ENCODE measurements around the gene P2RX1.

Gene P2RX1

DNA sequence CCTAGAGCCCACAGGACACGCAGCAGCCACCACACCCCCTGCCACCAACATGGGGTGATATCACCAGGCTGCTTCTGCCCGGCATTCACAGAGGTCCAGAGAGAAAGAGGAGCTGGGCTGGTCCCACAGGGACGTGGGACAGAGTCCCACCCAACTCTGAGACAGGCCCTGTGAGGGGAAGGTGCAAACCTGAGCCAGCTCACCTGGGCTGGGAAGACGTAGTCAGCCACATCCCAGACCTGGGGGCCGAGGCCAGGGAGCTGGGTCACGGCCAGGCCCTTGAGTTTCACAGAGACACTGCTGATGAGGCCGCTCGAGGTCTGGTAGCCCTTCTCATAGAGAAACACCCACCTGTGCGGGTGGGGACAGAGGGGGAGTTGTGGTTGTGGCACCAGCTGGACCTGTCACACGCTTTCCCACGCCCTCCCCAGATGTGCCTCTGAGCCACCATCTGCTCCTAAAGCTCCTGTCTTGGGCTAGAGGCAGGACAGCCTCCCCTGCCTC is 11.2 kb downstream of the P2RX1 start:
- no peak for DNase-seq (ENCODE audit: low spot score)

DNA sequence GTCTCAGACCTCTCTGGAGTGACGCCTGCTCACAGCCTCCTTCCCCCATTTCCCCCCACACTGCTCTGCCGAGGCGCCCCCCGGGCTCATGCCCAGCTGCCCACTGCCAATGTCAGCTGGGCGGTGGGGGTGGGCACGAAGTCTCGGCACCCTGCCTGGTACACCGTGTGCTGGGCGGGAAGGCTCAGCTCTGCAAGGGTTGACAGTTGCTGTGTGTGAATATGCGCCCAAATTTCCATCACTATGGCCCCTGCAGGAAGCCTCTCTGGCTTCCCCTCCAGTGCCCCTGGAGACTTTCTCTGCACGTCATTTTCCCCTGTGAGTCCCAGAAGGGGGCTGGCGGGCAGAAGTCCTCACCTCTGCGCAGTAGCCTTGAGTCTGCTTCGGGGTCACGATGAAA is 11.8 kb downstream of the P2RX1 start:
- no peak for DNase-seq (ENCODE audit: low spot score)

- no peak for DNase-seq (ENCODE audit: low spot score)
Measured at GRCh38 chr17:3903881-3904290, 12.4 kb downstream of the P2RX1 start.

GRCh38 chr17:3903051-3903825 is 13.0 kb downstream of the P2RX1 start:
- DNase-seq (ENCODE audit: low spot score), result no peak

GRCh38 chr17:3900646-3901045 is 15.6 kb downstream of the P2RX1 start:
- no peak for DNase-seq (ENCODE audit: low spot score)

- no peak for DNase-seq (ENCODE audit: low spot score)
Measured at GRCh38 chr17:3897731-3898130, 18.5 kb downstream of the P2RX1 start.

DNA sequence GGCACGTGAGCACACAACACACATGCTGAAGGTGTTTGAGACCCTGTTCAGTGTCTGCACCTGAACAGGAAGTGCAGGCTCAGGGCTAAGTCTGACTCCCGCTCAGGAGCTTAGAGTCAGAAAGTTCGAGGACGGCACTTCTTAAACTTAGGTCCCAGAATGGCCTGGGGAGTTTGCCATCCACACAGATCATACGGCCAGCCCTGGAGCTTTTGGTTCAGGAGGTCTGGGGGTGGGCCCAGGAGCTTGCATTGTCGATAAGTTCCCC is 19.4 kb downstream of the P2RX1 start:
- no peak for DNase-seq (ENCODE audit: low spot score)

GRCh38 chr17:3896108-3896967 is 19.9 kb downstream of the P2RX1 start:
- no peak for DNase-seq (ENCODE audit: low spot score)

- no peak for DNase-seq (ENCODE audit: low spot score)
Measured at GRCh38 chr17:3895354-3895753, 20.9 kb downstream of the P2RX1 start.

GRCh38 chr17:3894911-3895343 is 21.3 kb downstream of the P2RX1 start:
- DNase-seq (ENCODE audit: low spot score), result peak; percentile 64

DNA sequence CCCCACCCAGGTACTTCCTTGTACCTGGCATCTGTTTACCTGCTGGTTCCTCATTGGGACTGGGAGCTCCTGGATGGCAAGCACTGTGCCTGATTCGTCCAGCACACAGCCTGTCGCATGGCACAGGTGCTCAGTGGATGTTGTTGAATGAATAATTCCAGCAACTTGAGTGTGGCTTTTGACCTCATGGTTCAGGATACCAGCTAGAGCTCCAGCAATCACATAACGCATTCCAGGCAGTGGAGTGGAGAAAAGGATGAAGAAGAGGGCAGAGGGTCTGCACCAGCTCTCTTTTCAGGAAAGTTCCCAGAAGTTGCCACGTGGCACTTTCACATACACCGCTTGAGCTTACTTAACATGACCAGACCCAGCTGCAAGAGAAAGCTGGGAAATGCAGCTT is 22.1 kb downstream of the P2RX1 start:
- DNase-seq (ENCODE audit: low spot score), result no peak

- no peak for DNase-seq (ENCODE audit: low spot score)
Measured at GRCh38 chr17:3893720-3894116, 22.5 kb downstream of the P2RX1 start.

DNA sequence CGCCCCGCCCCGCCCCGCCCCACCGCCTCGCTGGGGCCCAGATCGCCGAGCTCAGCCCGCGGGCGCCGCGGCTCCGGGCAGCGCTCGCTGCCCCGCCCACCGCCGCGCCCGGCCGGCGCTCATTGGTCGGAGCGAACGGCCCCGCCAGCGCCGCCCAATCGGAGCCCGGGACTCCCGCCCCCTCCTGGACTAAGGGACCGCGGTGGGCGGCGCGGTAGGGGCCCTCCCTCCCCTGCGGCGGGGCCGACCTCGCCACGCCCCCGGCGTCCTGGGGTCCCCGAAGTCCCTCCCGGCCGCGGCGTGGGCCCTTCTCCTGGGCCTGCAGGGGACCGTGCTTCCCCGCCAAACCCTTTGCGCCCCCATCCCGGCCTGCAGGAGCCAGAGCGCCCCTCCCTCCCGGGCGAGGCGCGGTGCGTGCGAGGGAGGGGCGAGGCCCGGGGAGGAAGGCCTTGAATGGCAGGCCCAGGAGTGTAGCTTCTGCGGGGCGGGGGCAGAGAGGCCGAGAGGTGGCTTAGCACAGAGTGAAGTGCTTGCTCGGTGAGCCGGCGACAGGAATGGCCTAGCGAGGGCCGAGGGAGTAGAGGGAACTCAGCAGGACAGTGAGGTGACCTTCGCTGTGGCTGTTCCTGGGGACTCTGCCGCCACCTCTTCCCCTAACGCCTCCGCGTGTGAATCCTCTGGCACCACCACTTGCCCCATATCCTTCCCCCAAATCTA is 23.1 kb downstream of the P2RX1 start, which contains the start of gene CAMKK1:
CAMKK1 (minus strand) TSS at position 51 of the 717 bp plus-strand sequence. CDS start 7,366 bp downstream, outside the sequence.
- peak; percentile 88 for DNase-seq (ENCODE audit: low spot score)

- peak; percentile 85 for DNase-seq (ENCODE audit: low spot score)
Measured at GRCh38 chr17:3892095-3892998, 23.9 kb downstream of the P2RX1 start.

DNA sequence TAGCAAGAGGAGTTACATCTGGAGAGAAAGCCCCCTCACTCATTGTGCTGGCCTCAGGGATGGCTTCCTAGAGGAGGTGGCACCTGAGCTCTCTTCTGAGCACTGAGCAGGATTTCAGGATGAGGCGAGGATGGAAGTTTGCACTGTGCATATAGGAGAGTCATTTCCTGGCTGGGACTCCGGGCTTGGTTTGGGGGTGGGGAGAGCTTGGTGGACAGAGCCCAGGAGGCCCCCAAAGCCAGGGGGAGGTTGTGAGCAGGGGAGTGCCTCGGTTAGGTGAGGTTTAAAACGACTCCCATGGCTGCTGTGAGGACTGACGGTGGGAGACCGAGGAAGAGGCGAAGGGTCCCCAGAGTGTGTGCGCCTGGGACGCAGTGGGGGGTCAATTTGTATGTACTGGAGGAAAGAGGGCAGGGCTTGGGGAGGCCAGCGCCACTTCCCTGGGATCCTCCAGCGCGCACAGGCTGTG is 24.6 kb downstream of the P2RX1 start:
- DNase-seq (ENCODE audit: low spot score), result peak; percentile 19

GRCh38 chr17:3890878-3891219 is 25.4 kb downstream of the P2RX1 start:
- DNase-seq (ENCODE audit: low spot score), result peak; percentile 25

DNA sequence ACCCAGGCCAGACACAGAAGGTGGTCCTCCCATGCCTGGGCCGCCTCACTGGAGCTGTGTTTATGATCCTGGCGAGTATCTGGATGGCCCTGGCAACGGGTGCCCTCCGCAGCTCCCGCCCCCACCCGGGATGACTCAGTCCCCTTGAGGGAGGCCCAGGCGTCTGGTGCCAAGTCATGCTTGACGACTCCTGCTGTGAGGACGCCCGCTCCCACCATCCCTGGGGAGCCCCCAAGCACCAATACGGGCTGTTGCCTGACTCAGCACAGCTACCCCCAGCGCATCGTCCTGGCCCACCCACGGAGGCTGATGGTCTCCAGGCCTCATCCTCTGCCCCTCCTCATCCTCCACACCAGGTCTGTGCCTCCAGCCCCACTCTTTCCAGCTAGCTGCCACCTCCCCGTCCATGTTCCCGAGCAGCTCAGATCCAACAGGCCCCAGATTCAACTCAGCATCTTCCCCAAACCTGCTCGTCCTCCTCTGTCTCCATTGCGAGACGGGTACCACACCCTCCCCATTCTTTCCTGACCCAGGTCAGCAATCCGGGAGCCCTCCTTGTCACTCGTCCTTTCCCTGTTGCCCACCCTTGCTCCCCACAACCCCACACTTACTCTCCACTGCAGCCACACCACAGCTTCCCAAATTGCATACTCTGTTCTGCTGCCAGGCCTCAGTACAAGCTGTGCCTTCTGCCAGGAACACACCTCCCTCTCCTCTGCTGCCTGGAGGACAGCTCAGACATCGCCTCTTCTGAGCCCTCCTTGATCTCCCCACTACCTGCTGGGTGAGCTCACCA is 26.0 kb downstream of the P2RX1 start:
- DNase-seq (ENCODE audit: low spot score), result peak; percentile 95

GRCh38 chr17:3889325-3890012 is 26.8 kb downstream of the P2RX1 start:
- DNase-seq (ENCODE audit: low spot score), result no peak

GRCh38 chr17:3888343-3889171 is 27.7 kb downstream of the P2RX1 start:
- DNase-seq (ENCODE audit: low spot score), result peak; percentile 88

All from kidney tubule cell (primary cell).